ENCODE measurements around the gene FLOT2.
"Not testable (repeated sequence)": the region's sequence is repeated elsewhere in the genome, so short reads cannot be mapped to it uniquely, and the experiment has no call there.

Gene FLOT2

DNA sequence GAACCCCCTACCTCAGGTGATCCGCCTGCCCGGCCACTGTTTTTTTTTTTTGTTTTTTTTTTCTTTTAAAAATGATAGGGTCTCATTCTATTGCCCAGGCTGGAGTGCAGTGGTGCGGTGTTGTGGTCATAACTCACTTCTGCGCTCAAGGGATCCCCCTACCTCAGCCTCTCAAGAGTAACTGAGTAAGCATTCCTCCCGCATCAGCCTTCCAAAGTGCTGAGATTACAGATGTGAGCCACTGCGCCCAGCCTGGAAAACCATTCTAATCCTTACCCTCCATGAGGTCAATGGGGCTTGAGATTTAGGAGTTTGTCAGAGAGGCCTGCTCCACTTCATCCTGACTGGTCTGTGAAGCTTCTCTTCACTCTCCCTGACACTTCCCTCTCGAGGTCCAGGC is 30.3 kb downstream of the FLOT2 start:
- DNase-seq: no peak

DNA sequence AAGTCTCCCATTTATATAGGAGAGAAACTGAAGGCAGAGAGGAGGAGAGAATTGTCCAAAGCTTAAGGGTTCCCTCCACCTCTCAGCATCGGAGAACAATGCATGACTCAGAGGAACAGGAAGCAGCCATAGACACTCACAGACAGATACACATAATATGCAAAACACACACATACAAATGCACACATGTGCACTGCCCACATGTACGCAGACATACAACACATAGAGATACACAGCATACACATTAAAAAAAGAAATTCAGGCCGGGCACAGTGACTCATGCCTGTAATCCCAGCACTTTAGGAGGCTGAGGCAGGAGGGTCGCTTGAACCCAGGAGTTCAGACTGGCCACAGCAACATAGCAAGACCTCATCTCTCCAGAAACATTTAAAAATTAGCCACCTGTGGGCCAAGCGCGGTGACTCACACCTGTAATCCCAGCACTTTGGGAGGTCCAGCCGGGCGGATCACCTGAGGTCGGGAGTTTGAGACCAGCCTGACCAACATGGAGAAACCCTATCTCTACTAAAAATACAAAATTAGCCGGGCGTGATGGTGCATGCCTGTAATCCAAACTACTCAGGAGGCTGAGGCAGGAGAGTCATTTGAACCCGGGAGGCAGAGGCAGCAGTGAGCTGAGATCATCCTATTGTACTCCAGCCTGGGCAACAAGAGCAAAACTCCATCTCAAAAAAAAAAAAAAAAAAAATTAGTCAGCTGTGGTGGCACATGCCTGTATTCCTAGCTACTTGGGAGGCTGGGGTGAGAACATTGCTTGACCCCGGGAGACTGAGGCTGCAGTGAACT is 31.4 kb downstream of the FLOT2 start:
- DNase-seq: no peak

DNA sequence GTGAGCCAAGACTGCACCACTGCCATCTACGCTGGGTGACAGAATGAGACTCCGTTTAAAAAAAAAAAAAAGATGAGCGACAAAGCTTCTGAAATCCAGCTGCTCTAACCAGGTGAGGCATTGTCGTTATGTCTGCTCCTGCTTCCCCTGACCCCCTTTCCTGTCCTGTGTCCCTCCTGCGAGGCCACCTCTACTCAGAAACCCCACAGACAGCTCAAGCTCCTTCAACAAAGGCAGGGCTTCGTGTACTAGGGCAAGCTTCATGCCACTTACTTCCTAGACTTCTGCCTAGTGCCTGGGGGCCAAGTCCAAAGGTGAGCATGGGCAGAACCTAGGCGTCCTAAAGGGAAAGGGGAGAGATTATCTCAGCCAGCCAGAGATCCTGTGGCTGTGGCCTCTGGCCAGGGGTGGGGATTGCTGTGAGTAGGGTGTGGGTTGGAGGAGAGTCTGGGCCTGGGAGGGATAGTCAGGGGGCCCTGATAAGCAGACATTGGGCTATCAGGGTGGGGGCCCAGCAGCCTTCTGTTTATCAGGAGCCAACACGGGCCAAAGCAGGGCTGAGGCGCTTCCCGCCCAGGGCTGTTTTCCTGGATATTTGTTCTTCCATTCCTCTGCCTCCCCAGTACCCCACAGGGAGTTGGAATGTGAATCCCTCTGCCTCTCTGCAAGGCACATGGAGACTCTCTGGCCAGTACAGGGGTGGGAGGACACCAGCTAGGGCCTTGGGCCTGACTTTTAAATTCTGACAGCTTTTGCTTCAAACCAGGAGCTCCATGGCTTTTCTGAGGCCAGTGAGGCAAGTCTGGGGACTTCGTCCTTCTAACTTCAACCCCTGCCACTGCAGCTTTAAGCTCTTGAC is 32.3 kb downstream of the FLOT2 start:
- DNase-seq: no peak

DNA sequence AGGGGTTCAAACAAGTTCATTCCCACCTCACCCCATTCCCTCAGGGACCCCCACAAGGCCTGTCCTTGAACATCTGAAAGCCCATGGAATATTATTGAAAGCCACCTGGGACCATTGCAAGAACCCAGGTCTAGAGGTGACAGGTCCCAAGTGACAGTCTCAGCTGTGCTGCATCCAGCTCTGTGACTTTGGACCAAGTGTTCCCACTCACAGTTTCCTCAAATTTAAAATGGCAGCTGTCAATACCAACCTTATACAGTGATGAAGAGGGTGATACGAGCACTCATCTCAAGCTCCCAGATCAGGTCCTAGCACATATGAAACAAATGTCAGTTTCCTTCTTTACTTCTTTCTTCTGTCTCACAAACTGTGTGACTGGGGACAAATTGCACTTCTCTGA is 33.6 kb downstream of the FLOT2 start:
- no peak for DNase-seq

DNA sequence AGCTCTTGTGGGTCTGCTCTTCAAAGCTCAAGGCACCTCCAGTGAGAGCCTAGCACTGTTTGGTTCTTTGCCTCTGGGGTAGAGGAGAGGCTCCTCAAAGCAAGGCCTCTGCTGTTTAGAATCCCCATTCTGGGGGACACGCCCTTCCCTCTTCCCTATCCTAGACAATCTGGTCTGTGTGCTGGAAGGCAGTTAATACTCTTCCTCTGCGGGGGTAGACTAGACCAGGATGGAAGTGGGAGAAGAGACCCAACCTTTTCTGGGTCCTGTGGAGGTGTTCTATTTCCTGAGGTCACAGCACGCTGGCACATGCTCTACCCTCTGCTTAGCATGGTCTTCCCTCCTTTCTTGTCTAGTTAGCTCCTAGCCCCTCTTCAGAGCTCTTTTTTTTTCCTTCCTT is 35.0 kb downstream of the FLOT2 start:
- DNase-seq: no peak

DNA sequence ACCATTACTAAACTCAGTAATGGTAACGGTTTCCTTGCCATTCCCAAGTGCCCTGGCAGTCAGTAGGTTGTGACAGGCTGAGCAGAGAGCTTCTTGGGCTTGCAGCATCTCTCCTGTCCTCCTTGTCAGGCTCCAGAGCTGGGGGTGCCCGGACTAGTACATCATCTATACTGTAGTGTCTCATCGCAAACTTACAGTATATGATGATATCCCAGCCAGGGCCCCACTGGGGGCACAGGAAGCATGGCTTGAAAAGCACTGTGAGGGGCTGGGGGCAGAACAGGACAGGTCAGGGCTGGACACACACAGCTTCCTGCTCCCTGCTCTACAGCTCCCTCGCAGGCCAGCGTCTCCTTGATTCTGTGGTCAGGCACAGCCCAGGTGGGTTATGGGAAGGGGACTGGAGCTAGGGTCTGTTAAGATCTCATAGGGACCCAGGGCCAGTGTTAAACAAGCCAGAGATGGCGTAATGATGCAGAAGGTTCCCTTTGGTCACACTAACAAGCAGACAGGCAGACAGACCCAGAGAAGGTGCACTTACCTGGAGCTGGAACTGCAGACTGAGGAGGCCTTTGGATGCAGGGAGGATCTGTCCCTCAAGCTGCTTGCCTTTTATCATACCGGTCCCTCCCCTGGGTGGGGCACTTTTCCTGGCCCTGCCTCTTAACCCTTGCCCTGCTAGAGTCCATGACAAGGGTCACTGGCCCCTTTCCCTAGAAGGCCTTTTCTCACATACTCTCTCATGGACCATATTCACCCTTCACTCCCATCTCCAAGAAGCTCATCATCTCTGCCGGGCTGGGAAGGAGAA is 35.9 kb downstream of the FLOT2 start:
- no peak for DNase-seq

DNA sequence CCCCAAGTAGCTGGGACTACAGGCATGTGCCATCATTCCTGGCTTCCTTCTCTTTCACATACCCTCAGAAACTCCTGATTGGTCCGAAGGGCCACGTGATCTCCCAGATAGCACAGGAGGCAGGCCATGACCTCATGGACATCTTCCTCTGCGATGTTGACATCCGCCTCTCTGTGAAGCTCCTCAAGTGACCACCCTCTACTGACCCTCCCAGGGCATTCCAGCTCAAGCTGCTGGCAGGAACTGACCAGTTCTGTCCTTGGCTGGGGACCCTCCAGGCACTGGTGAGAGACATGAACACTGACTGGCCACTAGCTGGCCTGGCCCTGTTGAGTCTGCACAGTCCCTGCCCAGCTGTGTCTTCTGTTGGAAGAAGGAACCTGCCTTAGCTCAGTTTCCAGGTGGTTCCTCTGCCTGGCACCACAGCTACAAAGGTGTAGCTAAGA is 37.1 kb downstream of the FLOT2 start:
- no peak for DNase-seq

DNA sequence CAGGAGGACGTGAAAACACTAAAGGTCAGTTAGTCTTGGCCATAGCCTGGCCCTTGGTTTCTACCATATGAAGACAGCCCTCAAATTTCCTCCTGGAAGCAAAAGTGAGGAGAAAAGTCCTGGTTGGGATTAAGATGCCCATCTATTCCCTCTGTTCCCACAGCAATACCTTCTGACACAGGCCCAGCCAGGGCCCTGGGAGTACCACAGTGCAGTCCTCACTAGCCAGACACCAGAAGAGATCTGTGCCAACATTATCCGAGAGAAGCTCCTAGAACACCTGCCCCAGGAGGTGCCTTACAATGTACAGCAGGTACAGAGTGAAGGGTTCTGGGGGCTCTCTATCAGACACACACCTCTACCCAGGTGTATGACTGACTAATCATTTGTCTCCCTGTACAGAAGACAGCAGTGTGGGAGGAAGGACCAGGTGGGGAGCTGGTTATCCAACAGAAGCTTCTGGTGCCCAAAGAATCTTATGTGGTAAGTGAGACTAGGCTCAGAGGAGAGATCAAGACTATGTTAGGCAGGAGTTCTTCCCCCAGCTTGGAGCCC is 38.7 kb downstream of the FLOT2 start:
- no peak for DNase-seq

DNA sequence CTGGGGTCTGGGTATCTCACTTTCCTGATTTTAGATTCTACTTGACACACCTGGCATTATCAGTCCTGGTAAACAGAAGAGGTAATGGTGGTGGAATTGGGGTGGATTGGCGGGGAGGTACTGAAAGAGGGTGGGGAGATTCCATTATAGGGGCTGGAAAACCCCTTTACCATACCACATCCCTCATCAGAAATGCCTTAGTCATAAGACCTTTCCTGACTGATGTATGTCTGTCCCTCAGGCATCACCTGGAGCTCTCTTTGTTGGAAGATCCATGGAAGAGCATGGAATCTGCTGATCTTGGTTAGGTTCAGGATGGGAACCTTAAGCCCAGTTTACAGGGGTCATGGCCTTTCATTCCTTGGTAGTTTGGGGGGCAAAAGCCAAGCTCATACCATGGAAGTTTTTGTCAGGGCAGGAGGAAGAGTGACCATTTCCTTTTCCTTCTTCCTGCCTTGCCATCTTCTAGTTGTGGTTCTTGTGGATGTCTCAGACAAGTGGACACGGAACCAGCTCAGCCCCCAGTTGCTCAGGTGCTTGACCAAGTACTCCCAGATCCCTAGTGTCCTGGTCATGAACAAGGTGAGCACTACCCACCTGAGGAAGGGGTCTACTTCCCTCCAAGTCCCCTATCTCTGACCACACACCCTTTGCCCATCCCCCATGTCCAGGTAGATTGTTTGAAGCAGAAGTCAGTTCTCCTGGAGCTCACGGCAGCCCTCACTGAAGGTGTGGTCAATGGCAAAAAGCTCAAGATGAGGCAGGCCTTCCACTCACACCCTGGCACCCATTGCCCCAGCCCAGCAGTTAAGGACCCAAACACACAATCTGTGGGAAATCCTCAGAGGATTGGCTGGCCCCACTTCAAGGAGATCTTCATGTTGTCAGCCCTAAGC is 39.4 kb downstream of the FLOT2 start:
- DNase-seq: no peak

DNA sequence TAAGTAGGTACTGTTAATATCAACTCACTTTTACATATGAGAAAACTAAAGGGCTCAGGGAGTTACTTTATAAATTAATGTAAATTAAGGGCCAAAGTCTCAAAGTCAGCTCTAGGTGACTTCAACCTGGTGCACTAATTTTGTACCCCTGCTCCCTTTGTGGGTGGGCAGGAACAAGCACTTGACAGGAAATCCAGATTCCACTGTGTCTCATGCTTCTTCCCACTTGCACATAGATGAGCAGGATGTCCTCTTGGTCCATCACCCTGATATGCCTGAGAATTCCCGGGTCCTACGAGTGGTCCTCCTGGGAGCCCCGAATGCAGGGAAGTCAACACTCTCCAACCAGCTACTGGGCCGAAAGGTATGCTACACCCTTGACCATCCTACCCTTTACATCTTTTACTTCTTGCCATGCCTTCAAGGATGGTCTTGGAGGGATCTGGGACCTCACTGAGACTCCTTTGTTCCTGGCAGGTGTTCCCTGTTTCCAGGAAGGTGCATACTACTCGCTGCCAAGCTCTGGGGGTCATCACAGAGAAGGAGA is 41.4 kb downstream of the FLOT2 start:
- DNase-seq: no peak

DNA sequence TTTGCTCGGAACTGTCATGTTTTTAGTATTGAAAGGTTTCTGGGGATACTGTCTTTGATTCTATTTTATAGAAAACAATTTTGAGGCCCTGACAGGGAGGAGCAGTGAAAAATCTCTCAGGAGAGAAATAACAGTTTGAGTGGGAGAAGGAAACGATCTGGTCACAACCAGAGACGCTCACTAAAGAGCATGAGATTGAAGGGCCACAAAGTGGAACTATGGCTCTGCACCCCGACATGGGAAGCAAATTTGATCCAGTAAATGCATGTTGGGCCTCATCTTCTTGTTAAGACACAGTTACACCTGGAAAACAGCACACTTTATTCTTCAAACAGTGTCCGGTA is 42.2 kb downstream of the FLOT2 start:
- no peak for DNase-seq

DNA sequence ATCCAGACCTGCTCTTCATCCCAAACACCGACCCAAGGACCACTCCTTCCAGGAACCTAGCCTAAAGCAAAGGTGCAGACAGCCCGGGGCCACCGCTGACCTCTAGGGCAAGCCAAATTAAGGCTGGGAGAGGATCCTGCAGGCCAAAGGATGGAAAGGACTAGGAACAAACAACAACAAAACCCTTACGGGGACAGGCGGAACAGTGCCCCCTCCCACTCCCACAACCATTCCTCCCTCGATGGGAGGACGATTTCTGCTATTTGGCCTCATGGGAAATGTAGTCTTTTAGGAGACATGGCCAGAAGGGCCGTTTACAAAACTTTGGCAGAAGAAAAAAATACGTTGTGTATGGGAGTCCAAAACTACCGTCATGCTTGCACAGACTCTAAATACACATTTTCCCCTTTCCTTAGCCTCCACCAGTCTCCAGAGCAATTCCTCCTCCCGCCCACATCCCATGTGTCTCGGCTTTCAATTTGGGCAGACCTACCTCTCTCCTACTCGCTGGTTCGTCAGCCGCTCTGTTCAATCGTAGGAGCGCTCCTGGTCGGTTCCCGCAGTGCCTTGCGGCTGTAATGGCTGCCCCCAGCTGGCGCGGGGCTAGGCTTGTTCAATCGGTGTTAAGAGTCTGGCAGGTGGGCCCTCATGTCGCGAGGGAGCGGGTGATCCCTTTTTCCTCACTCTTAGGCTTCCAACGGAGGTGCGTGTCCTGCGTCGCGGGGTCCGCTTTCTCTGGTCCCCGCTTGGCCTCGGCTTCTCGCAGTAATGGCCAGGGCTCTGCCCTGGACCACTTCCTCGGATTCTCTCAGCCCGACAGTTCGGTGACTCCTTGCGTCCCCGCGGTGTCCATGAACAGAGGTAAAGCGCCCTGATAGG is 42.8 kb downstream of the FLOT2 start, which contains the start of gene ERAL1:
Gene ERAL1 (plus strand): TSS at position 560 of the 879 bp plus-strand sequence. CDS start 19 bp downstream, at position 579.
- peak; percentile 79 for DNase-seq

DNA sequence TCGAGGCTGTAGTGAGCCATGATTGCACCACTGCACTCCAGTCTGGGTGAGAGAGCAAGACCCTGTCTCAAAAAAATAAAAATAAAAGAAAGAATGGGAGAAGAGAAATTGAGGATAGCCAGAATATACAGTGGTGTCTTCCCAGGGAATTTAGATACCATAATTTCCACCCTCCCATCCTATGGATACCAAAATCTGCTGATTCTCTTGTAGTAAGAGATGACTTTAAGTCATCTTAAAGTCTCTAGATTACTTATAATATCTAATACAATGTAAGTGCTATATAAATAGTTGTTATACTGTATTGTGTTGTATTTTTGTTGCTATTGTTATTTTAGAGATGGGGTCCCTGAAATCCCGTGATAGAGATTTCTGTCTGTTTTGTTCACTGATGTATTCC is 44.2 kb downstream of the FLOT2 start:
- no peak for DNase-seq

DNA sequence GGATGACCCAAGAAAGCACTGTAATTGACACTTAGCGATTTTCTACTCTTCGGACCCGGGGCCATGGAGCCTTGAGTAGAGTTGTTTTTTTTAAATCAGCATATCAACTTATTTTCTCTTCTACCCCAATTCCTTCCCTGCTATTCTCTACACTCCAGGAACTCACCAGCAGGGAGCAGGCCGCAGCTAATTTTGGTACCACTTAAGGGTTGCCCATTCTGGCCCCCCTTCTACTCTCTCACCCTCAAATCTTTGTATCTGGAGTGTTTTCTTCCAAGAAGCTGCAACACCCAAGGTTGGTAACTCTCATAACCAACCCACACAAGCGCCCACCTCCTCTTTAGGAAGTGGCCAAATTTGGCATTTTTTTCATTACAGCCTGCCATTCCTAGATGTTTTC is 48.3 kb downstream of the FLOT2 start:
- no peak for DNase-seq

DNA sequence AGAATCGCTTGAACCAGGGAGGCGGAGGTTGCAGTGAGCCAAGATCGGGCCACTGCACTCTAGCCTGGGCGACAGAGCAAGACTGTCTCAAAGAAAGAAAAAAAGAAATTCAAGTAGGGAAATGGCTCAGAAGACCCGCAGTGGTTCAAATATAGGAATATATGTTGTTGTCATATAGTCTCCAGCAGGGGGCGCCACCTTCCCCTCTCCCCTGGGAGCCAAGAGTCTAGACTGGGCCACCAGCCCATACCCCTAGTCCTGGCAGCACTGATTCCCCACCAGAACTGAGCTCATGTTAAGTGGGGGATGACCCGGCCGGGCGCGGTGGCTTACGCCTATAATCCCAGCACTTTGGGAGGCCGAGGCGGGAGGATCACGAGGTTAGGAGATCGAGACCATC is 48.9 kb downstream of the FLOT2 start:
- peak; percentile 54 for DNase-seq

DNA sequence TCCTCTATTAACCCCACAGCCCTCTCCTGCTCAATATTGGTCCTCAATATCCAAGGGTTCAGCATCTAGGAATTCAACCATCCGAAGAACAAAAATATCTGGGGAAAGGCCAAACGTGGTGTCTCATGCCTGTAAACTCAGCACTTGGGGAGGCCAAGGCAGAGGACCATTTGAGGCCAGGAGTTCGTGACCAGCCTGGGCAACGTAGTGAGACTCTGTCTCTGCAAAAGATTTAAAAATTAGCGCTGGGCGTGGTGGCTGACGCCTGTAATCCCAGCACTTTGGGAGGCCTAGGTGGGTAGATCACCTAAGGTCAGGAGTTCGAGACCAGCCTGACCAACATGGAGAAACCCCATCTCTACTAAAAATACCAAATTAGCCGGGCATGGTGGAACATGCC is 50.8 kb downstream of the FLOT2 start:
- DNase-seq: not testable (repeated sequence)

DNA sequence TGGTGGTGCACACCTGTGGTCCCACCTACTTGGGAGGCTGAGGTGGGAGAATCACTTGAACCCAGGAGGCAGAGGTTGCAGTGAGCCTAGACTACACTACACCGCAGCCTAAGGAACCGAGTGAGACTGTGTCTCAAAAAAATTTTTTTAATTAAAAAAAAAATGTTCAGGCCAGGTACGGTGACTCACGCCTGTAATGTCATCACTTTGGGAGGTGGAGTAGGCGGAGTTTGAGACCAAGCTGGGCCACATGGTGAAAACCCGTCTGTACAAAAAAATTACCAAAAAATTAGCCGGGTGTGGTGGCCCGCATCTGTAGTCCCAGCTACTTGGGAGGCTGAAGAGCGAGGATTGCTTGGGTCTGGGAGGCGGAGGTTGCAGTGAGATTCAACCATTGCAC is 51.3 kb downstream of the FLOT2 start:
- peak; percentile 23 for DNase-seq

DNA sequence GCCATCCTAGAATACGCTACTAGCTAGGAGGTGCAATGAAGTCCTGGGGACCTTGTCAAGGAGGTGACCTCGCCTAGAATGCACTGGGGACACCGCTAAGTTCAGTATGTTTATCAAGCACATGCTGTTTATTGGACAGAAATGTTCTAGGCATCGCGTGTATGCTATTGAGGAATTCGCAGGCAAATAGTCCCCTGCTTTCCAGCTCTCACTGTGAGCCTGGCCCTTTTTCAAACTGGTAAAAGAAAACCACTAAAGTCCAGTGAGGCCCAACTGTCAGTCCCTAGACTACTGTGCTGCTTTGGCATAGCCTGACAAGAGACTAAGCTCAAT is 53.8 kb downstream of the FLOT2 start:
- no peak for DNase-seq

DNA sequence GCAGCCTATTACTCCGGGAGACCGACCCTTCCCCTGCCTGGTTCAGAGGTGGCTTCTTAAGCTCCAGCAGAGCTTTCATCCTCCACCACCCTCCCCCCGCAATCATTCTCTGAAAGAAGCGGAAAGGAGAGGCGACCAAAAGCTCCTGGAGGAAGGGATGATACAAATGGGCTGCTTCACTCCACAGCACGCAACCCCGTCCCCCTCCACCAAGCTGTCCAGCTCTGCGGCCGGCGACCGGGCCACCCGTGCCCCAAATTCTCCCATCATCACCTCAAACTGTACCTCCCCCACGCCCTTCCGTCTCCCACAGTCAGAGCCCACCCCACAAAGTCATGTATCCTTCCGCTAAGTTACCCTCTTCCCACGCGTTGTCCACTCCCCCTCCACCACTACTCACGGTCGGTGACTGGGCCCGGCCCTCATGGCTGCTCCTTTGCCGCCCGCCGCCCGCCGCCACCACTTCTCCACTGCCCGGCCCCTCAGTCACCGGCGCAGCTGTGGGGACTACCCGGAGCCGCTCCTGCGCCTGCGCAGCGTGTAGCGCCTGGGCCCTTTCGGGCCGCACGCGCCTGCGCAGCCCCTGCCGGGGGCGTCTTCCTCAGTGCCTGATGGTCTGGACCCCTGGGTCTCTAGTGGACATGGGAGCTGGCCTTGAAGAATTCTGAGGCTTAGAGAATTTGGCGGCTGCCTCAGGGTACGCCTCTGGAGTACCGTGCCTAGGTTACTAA is 55.1 kb downstream of the FLOT2 start, which contains the start of gene FAM222B:
Gene FAM222B (minus strand): TSS at position 509 of the 731 bp plus-strand sequence. CDS start 76,123 bp downstream, outside the sequence.
- DNase-seq: peak; percentile 83

DNA sequence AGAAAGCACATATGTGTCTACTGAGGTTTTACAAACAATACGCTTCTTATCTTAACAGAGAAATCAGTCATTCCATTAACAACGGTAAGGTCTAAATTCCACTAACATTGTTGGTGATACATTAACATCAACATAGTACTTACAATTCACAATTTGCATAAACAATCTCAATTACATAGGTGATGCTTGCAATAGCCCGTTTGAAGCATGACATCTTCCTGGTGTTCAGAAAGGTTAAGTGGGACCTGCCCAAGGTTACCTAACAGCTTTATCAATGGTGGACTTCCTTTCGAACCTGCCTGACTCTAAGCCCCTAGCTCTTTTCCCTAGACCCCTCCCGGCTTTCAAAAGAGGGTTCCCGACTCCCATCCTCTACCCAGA is 55.6 kb downstream of the FLOT2 start:
- DNase-seq: no peak

Data from activated CD8-positive, alpha-beta memory T cell treated with anti-CD3 and anti-CD28 coated beads, Interleukin-2, amount 50 U/mL, for 4 hours (primary cell).